BJ (cell line): ENCODE measurements around the gene ECT2. TPM values are rescaled to one million over a fixed set of nuclear protein-coding genes. Genes with fewer than 3 reads are reported as not detected.

Source experiments
- CTCF ChIA-PET: fragments of 350-600 bp; formaldehyde crosslinking; extraction: SDS; loops from one replicate; lab custom pipeline; 2021; ENCODE audit warnings: antibody characterized with exemption, inconsistent platforms; lab: Yijun Ruan, JAX
- POLR2A ChIA-PET: fragments of 300-600 bp; sonication (Branson Sonifier 250); formaldehyde crosslinking; extraction: SDS; loops from one replicate; lab custom pipeline; 2021; ENCODE audit warnings: antibody characterized with exemption; lab: Charles Lee
- DNase-seq: peaks from one replicate; pipeline ENCODE4 v3.0.0-alpha.2; 2011; ENCODE audit warnings: low read depth
- H3K27me3 ChIP-seq: 2 replicates; pipeline ENCODE4 v1.6.0; 2011; ENCODE audit warnings: low read length; ENCODE audit not compliant: control insufficient read depth, insufficient read depth
- H3K36me3 ChIP-seq: 2 replicates; pipeline ENCODE4 v1.5.1; 2011; ENCODE audit warnings: low read length; ENCODE audit not compliant: control insufficient read depth, insufficient read depth
- H3K4me3 ChIP-seq: 2 replicates; pipeline ENCODE4 v1.5.1; 2011; ENCODE audit warnings: low read depth, mild to moderate bottlenecking, control low read depth, low read length
- polyA plus RNA-seq: library from polyadenylated mRNA; depleted of rRNA; stranded (reverse); fragments of >200 nt; gene quantifications from 2 replicates; pipeline ENCODE4 v1.2.3, GENCODE V29; 2011
- TF ChIP-seq, protein P1 (sequence below): IDR thresholded peaks from 2 replicates; pipeline ENCODE4 v1.5.1; 2011; ENCODE audit warnings: low read depth, mild to moderate bottlenecking, control low read depth, inconsistent platforms, low read length, moderate library complexity; ENCODE audit not compliant: insufficient read depth

Gene ECT2
- polyA plus RNA-seq, 1 experiment = 15.3 TPM

DNA sequence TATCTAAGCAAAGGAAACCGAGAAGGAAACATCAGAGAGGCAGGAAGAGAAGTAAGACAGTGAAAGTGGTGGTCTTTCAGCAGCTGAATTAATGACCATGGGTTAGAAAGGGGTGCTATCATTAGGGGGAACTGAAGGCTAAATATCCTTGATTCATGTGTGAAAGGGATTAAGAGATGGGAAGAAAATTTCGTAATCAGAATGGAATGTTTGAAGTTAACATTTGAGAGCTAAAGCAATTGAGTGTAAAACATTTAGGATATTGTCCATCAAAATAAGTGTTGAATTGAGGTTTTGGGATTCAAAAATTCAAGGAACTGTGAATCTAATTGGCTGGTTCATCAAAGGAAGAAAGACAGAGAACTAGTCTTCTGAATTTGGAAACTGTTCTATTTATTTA is 4.1 kb upstream of the ECT2 start:
- H3K27me3 ChIP-seq = no peaks in the 10 kb centered on the region
- POLR2A ChIA-PET = no interaction called here
- CTCF ChIA-PET = interaction anchor here (1.3 kb wide), 1 partner anchor 34 kb away, joined by 4 read pairs; no protein-coding TSS in a partner anchor
- H3K36me3 ChIP-seq = no peaks in the 10 kb centered on the region
- H3K4me3 ChIP-seq = no peak overlapping the region
- DNase-seq = no peak
- TF ChIP-seq, protein P1, sequence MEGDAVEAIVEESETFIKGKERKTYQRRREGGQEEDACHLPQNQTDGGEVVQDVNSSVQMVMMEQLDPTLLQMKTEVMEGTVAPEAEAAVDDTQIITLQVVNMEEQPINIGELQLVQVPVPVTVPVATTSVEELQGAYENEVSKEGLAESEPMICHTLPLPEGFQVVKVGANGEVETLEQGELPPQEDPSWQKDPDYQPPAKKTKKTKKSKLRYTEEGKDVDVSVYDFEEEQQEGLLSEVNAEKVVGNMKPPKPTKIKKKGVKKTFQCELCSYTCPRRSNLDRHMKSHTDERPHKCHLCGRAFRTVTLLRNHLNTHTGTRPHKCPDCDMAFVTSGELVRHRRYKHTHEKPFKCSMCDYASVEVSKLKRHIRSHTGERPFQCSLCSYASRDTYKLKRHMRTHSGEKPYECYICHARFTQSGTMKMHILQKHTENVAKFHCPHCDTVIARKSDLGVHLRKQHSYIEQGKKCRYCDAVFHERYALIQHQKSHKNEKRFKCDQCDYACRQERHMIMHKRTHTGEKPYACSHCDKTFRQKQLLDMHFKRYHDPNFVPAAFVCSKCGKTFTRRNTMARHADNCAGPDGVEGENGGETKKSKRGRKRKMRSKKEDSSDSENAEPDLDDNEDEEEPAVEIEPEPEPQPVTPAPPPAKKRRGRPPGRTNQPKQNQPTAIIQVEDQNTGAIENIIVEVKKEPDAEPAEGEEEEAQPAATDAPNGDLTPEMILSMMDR = no peak

DNA sequence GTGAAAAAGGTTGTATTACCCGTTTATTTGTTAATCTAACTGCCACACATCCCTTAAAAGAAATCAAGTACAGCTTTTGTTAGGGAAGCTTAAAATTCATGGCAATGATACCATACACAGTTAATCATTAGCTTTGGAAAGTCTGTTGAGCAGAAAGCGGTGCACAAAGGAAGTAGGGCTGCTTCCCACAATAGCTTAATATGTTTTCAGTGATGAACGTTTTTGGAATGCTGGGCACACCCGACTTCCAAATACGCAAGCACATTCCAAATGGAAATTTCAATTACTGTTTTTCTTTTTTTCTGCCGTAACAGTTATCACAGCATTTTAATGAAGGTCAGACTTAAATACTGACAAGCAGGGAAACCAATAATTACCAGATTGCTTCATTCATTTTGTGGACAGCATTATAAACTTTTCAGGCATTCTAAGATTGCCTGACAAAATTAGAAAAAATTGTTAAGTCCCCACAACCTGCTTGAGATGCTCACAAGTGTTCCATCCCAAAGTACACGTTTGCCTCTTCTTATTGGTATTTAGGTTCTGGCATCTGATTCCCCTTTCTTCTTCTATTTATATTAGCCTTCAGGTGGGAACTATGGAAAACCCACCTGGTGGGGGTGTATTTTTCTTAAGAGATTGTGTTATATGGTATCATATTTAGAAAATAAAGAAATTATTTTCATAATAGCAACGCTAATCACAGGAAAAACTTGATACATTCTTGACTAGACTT is 1.1 kb upstream of the ECT2 start:
- Histone ChIP-seq H3K27me3 (no peaks in the 10 kb centered on the region), H3K4me3 (peak overlapping the region; percentile 50), H3K36me3 (no peaks in the 10 kb centered on the region)
- DNase-seq = peak; percentile 93
- ChIA-PET CTCF (interaction anchor here (3.4 to 4.0 kb wide), 2 partner anchors 39 to 76 kb away, joined by 15 to 26 read pairs; partner anchors contain the start of gene NCEH1), POLR2A (interaction anchor here (0.6 to 0.7 kb wide), 2 partner anchors 17 to 77 kb away, joined by 4 read pairs; no protein-coding TSS in a partner anchor)
- TF ChIP-seq, protein P1 = no peak

DNA sequence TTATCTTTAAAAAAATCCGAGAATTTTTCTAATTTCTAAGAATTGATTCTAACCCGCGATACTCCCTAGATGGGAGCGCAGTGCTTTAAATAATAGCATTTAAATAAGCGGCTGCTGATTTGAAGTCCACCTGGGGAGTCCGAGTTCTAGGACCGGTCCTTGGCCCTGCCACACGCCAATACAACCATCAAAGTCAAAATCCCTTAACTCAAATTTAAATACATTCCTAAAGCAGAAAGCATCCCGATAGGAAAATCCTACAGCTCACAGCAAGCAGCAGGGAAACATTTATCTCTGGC is 508 bp upstream of the ECT2 start:
- TF ChIP-seq, protein P1 = no peak
- ChIA-PET CTCF (interaction anchor here (0.9 to 4.0 kb wide), 7 partner anchors 9 to 76 kb away, joined by 3 to 26 read pairs (median 4); partner anchors contain the start of gene NCEH1), POLR2A (interaction anchor here (0.6 kb wide), 1 partner anchor 38 kb away, joined by 3 read pairs; no protein-coding TSS in a partner anchor)
- no peaks in the 10 kb centered on the region for H3K36me3 ChIP-seq
- no peaks in the 10 kb centered on the region for H3K27me3 ChIP-seq
- DNase-seq = no peak
- peak overlapping the region; percentile 50 for H3K4me3 ChIP-seq

DNA sequence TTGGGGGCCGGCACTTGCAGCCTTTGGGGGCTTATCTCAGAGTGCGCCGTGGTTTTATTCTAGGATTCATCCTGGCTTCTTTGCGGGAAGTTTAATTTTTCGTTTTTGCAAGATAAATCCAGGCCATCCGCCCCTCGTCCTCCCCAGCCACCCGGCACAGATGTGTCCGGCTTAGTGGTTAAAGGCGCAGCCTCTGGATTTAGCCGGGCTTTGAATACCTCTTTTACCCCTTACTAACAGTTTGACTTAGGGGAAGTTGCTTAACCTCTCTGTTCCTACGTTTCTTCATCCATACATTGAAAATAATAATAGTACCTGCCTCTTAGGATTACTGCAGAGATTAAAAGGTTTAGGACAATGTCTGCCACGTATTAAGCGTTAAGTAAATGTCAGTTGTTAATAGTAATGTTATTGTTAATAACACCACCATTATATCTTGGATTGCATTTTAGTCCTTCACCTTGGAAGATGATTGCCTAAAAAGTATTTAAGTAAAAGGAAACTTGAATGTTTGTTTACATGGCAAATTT is 714 bp downstream of the ECT2 start:
- ChIA-PET POLR2A (no interaction called here), CTCF (interaction anchor here (0.8 to 4.0 kb wide), 9 partner anchors 10 to 81 kb away, joined by 3 to 26 read pairs (median 4); partner anchors contain the start of gene NCEH1)
- Histone ChIP-seq H3K36me3 (no peaks in the 10 kb centered on the region), H3K4me3 (peak overlapping the region; percentile 78), H3K27me3 (no peaks in the 10 kb centered on the region)
- TF ChIP-seq, protein P1 = no peak
- no peak for DNase-seq

DNA sequence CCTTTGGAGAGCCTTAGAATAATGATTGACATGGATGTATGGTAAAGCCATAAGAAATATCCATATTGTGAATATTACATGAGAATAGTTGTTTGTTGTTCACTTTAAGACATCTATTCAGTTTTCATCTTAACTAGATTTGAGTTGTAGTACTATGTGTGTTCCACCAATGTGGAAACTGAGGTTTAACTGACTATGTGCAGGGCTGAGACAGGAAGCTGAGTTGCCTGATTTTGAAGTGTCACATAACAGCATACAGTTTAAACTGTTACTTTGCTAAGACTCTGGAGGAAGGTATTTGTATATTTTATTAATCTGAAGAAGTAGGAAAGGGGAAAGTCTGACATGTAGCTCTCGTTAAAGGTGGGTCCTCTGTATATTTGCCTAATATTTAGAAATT is 2.1 kb downstream of the ECT2 start:
- ChIA-PET CTCF (interaction anchor here (0.6 to 2.1 kb wide), 4 partner anchors 80 to 717 kb away, joined by 3 to 11 read pairs (median 4); no protein-coding TSS in a partner anchor), POLR2A (no interaction called here)
- DNase-seq = no peak
- no peaks in the 10 kb centered on the region for H3K27me3 ChIP-seq
- TF ChIP-seq, protein P1 = no peak
- no peak overlapping the region for H3K4me3 ChIP-seq
- H3K36me3 ChIP-seq = no peaks in the 10 kb centered on the region
